B cell (primary cell): ENCODE results near the gene TEX26. TPM values are rescaled to one million over a fixed set of nuclear protein-coding genes. Genes with fewer than 3 reads are reported as not detected.

Source experiments
- ATAC-seq: fragments of 200-7000 bp; cut with Tn5 transposase; one replicate; pipeline ENCODE4 v1.10.0; 2021; ENCODE audit warnings: low read depth, mild to moderate bottlenecking, moderate number of reproducible peaks, moderate library complexity
- CTCF ChIA-PET: fragments of 350-600 bp; sonication (Branson Sonifier 250); formaldehyde crosslinking; loops from one replicate; lab custom pipeline; 2021; ENCODE audit warnings: antibody characterized with exemption, inconsistent platforms; lab: Charles Lee
- POLR2A ChIA-PET: fragments of 350-600 bp; sonication (Branson Sonifier 250); formaldehyde crosslinking; loops from one replicate; lab custom pipeline; 2021; ENCODE audit warnings: antibody characterized with exemption; lab: Charles Lee
- DNase-seq: peaks from one replicate; pipeline ENCODE4 v3.0.0; 2013
- H2AFZ ChIP-seq: 2 replicates; pipeline ENCODE4 v1.6.1; 2012; ENCODE audit warnings: mild to moderate bottlenecking, low read depth, low read length; ENCODE audit not compliant: insufficient read depth, poor library complexity, severe bottlenecking
- H3K27ac ChIP-seq, 2 donors: 1 replicate in 1 of 2; 2 replicates in 1 of 2; pipeline ENCODE4 v1.5.1; 2012 to 2013; ENCODE audit warnings: low read length in 2 of 2, mild to moderate bottlenecking in 2 of 2, moderate library complexity in 1 of 2
- H3K27me3 ChIP-seq, 4 experiments: fragments of 200-600 bp in 1 of 4; sonication (generic) in 1 of 4; replicated peaks in 1 of 4; 1 replicate in 2 of 4; 2 replicates in 2 of 4; pipeline versions ENCODE4 v1.6.1 to v1.7.0; 2013 to 2016; ENCODE audit warnings: low read length in 3 of 4, mild to moderate bottlenecking in 2 of 4, mixed read lengths in 1 of 4, moderate library complexity in 1 of 4; ENCODE audit not compliant: insufficient read depth in 4 of 4, control insufficient read depth in 3 of 4; ENCODE audit errors: control extremely low read depth in 1 of 4
- H3K36me3 ChIP-seq, 2 experiments: replicated peaks in 1 of 2; 1 replicate in 1 of 2; 2 replicates in 1 of 2; pipeline versions ENCODE4 v1.6.1 to v1.7.1; 2013; ENCODE audit warnings: low read length in 1 of 2; ENCODE audit not compliant: insufficient read depth in 2 of 2, control insufficient read depth in 1 of 2; ENCODE audit errors: control extremely low read depth in 1 of 2, extremely low read depth in 1 of 2
- H3K4me1 ChIP-seq, 2 donors: fragments of 200-600 bp in 1 of 2; sonication (generic) in 1 of 2; 1 replicate in 1 of 2; 2 replicates in 1 of 2; pipeline versions ENCODE4 v1.5.1 to v1.6.1; 2013 to 2017; ENCODE audit warnings: low read length in 2 of 2; ENCODE audit not compliant: control insufficient read depth in 2 of 2, insufficient read depth in 2 of 2
- H3K4me2 ChIP-seq: replicated peaks from 2 replicates; pipeline ENCODE3; 2012; ENCODE audit warnings: mild to moderate bottlenecking, low read depth, low read length; ENCODE audit not compliant: poor library complexity, severe bottlenecking
- H3K4me3 ChIP-seq, 5 experiments: fragments of 200-600 bp in 1 of 5; sonication (generic) in 1 of 5; 1 replicate in 3 of 5; 2 replicates in 2 of 5; pipeline versions ENCODE4 v1.5.1 to v1.7.0; 2011 to 2016; ENCODE audit warnings: low read length in 4 of 5, mild to moderate bottlenecking in 4 of 5, low read depth in 2 of 5, control low read depth in 1 of 5, moderate library complexity in 1 of 5; ENCODE audit not compliant: insufficient read depth in 1 of 5; ENCODE audit errors: control extremely low read depth in 1 of 5, extremely low read depth in 1 of 5
- H3K79me2 ChIP-seq: fragments of 200-600 bp; sonication (generic); one replicate; pipeline ENCODE4 v1.6.0; 2016; ENCODE audit warnings: low read length; ENCODE audit not compliant: control insufficient read depth, insufficient read depth
- H3K9ac ChIP-seq: fragments of 200-600 bp; sonication (generic); 2 replicates; pipeline ENCODE4 v1.6.1; 2017; ENCODE audit warnings: mild to moderate bottlenecking, low read length, moderate library complexity
- H3K9me3 ChIP-seq, 3 donors: one replicate each; pipeline versions ENCODE4 v1.6.1 to v1.7.1; 2013; ENCODE audit warnings: low read length in 2 of 3; ENCODE audit not compliant: control insufficient read depth in 2 of 3, insufficient read depth in 1 of 3; ENCODE audit errors: control extremely low read depth in 1 of 3
- H4K20me1 ChIP-seq: 2 replicates; pipeline ENCODE4 v1.6.0; 2012; ENCODE audit warnings: mild to moderate bottlenecking, low read length; ENCODE audit not compliant: insufficient read depth, control insufficient read depth, poor library complexity, severe bottlenecking
- H3K27ac Mint-ChIP-seq: one replicate; pipeline ENCODE4 v1.8.0; 2021; ENCODE audit warnings: mixed read lengths
- H3K27me3 Mint-ChIP-seq: one replicate; pipeline ENCODE4 v1.8.0; 2021; ENCODE audit warnings: mixed read lengths
- H3K4me1 Mint-ChIP-seq: one replicate; pipeline ENCODE4 v1.8.0; 2021; ENCODE audit warnings: mixed read lengths
- H3K4me3 Mint-ChIP-seq: one replicate; pipeline ENCODE4 v1.8.0; 2021; ENCODE audit warnings: mixed read lengths
- H3K9me3 Mint-ChIP-seq: one replicate; pipeline ENCODE4 v1.8.0; 2022; ENCODE audit warnings: mixed read lengths; ENCODE audit not compliant: insufficient read depth
- CTCF ChIP-seq: fragments of 200-600 bp; IDR thresholded peaks from one replicate; pipeline ENCODE4 v1.8.0; 2022; ENCODE audit warnings: antibody characterized with exemption, mild to moderate bottlenecking
- EZH2 ChIP-seq: IDR thresholded peaks from 2 replicates; pipeline ENCODE4 v1.6.1; 2012; ENCODE audit warnings: borderline replicate concordance, low read depth, mild to moderate bottlenecking, moderate library complexity, low read length; ENCODE audit not compliant: insufficient read depth, poor library complexity, severe bottlenecking
- WGBS: methylation state at CpG from one replicate; pipeline ENCODE4 v1.1.5; 2013; ENCODE audit warnings: missing lambda C conversion rate; ENCODE audit not compliant: insufficient coverage; 5-methylcytosine and 5-hydroxymethylcytosine counted together
- intact Hi-C: fragments of 100-400 bp; cut with micrococcal nuclease; formaldehyde crosslinking; loops from one replicate; pipeline ENCODE4 v1.10.0; 2022
- polyA plus RNA-seq: library from polyadenylated mRNA; depleted of rRNA; stranded (reverse); fragments of >200 nt; gene quantifications from 2 replicates; pipeline ENCODE4 v1.2.3, GENCODE V29; 2012
- total RNA-seq, 2 donors: library from RNA; stranded (reverse); fragments of 120-200 nt in 1 of 2; gene quantifications; 1 replicate in 1 of 2; 2 replicates in 1 of 2; pipeline versions ENCODE4 v1.2.3 to v1.2.4, GENCODE V29; 2013 to 2022

TEX26 gene
- total and polyA plus RNA-seq, 2 donors (not counting 1 experiment from before 2014, with no cell fraction given), result not detected

GRCh38 chr13:30997697-30998096, 65.2 kb downstream of the TEX26 start:
- CTCF ChIA-PET, result no interaction called here
- TF ChIP-seq CTCF (no peak), EZH2 (no peak)
- Histone ChIP-seq H3K9me3 (peaks cover 0 to 5% (median 0%) of the 10 kb centered on the region in 3 donors), H3K27ac (no peak overlapping the region), H4K20me1 (no peaks in the 10 kb centered on the region), H3K27me3 (peaks cover 0 to 3% (median 0%) of the 10 kb centered on the region in 4 experiments), H3K4me2 (no peak overlapping the region), H3K36me3 (no peaks in the 10 kb centered on the region), H3K4me1 (no peaks in the 10 kb centered on the region), H2AFZ (no peak overlapping the region), H3K4me3 (no peak overlapping the region), H3K9ac (no peak overlapping the region), H3K79me2 (no peaks in the 10 kb centered on the region)
- POLR2A ChIA-PET, result no interaction called here
- WGBS, result 94% methylated on average over 2 of the region's 2 CpGs
- H3K27ac Mint-ChIP-seq, result no peak overlapping the region
- H3K27me3 Mint-ChIP-seq, result peaks cover 20% of the 10 kb centered on the region
- DNase-seq (no peak), ATAC-seq (no peak)
- H3K4me1 Mint-ChIP-seq, result no peaks in the 10 kb centered on the region
- H3K4me3 Mint-ChIP-seq, result no peak overlapping the region
- intact Hi-C loops, result no loop called here
- peaks cover 3% of the 10 kb centered on the region for H3K9me3 Mint-ChIP-seq

- no peak overlapping the region for H2AFZ ChIP-seq
- Mint-ChIP-seq H3K9me3 (no peaks in the 10 kb centered on the region), H3K27ac (no peak overlapping the region), H3K4me3 (no peak overlapping the region), H3K27me3 (peaks cover 16% of the 10 kb centered on the region), H3K4me1 (no peaks in the 10 kb centered on the region)
- no peak overlapping the region for H3K4me2 ChIP-seq
- no peak overlapping the region for H3K4me3 ChIP-seq
- no peak overlapping the region for H3K9ac ChIP-seq
- ATAC-seq, result no peak
- H4K20me1 ChIP-seq, result no peaks in the 10 kb centered on the region
- peaks cover 0 to 3% (median 0%) of the 10 kb centered on the region in 4 experiments for H3K27me3 ChIP-seq
- ChIA-PET POLR2A (no interaction called here), CTCF (no interaction called here)
- no peaks in the 10 kb centered on the region for H3K4me1 ChIP-seq
- no peaks in the 10 kb centered on the region for H3K36me3 ChIP-seq
- TF ChIP-seq CTCF, result no peak
- TF ChIP-seq EZH2, result no peak
- WGBS, result 79% methylated on average over 3 of the region's 8 CpGs
- no peak for DNase-seq
- H3K27ac ChIP-seq, result no peak overlapping the region
- H3K9me3 ChIP-seq, result peaks cover 0 to 5% (median 0%) of the 10 kb centered on the region in 3 donors
- H3K79me2 ChIP-seq, result no peaks in the 10 kb centered on the region
- intact Hi-C loops, result no loop called here
Observed at GRCh38 chr13:30998136-30999088, 66.0 kb downstream of the TEX26 start.
